Thymus (tissue), 11 donors: ENCODE results near the gene TRIO. TPM values are rescaled to one million over a fixed set of nuclear protein-coding genes. Genes with fewer than 3 reads are reported as not detected.

Experiments
- DNase-seq, 9 donors: peaks; one replicate each; pipeline ENCODE4 v3.0.0-alpha.2; 2013; ENCODE audit warnings: low spot score in 9 of 9, low read depth in 6 of 9, missing footprints in 1 of 9
- H3K27ac ChIP-seq, 2 donors: one replicate each; pipeline ENCODE4 v1.5.1; 2013; ENCODE audit warnings: control low read depth in 1 of 2, low read depth in 1 of 2, low read length in 1 of 2, mild to moderate bottlenecking in 1 of 2, moderate library complexity in 1 of 2
- H3K27me3 ChIP-seq, 2 donors: one replicate each; pipeline ENCODE4 v1.5.1; 2013; ENCODE audit warnings: low read length in 1 of 2; ENCODE audit not compliant: control insufficient read depth in 2 of 2, insufficient read depth in 1 of 2
- H3K36me3 ChIP-seq, 2 donors: one replicate each; pipeline ENCODE4 v1.5.1; 2013; ENCODE audit warnings: low read length in 1 of 2, mild to moderate bottlenecking in 1 of 2, moderate library complexity in 1 of 2; ENCODE audit not compliant: control insufficient read depth in 2 of 2, insufficient read depth in 2 of 2
- H3K4me1 ChIP-seq, 2 donors: one replicate each; pipeline ENCODE4 v1.5.1; 2013; ENCODE audit warnings: low read length in 2 of 2; ENCODE audit not compliant: control insufficient read depth in 2 of 2, insufficient read depth in 2 of 2
- H3K4me3 ChIP-seq, 2 donors: one replicate each; pipeline ENCODE4 v1.5.1; 2013; ENCODE audit warnings: low read length in 2 of 2, control low read depth in 1 of 2, mild to moderate bottlenecking in 1 of 2
- H3K9me3 ChIP-seq, 2 donors: one replicate each; pipeline ENCODE4 v1.5.1; 2013; ENCODE audit warnings: low read length in 1 of 2, mild to moderate bottlenecking in 1 of 2; ENCODE audit not compliant: control insufficient read depth in 2 of 2, insufficient read depth in 1 of 2
- WGBS: extraction: QIAGEN DNeasy Blood & Tissue Kit; methylation state at CpG from one replicate; pipeline ENCODE4 v1.1.7; 2013; 5-methylcytosine and 5-hydroxymethylcytosine counted together
- polyA plus RNA-seq: library from polyadenylated mRNA; stranded (reverse); fragments of 200-250 nt; gene quantifications from one replicate; pipeline ENCODE4 v1.2.3, GENCODE V29; 2013
- total RNA-seq: library from RNA; stranded (reverse); fragments of 120-200 nt; gene quantifications from one replicate; pipeline ENCODE4 v1.2.4, GENCODE V29; 2013
- donor health status: healthy.

TRIO gene
- total and polyA plus RNA-seq, 2 donors: 26.9 to 52.1 TPM

DNA sequence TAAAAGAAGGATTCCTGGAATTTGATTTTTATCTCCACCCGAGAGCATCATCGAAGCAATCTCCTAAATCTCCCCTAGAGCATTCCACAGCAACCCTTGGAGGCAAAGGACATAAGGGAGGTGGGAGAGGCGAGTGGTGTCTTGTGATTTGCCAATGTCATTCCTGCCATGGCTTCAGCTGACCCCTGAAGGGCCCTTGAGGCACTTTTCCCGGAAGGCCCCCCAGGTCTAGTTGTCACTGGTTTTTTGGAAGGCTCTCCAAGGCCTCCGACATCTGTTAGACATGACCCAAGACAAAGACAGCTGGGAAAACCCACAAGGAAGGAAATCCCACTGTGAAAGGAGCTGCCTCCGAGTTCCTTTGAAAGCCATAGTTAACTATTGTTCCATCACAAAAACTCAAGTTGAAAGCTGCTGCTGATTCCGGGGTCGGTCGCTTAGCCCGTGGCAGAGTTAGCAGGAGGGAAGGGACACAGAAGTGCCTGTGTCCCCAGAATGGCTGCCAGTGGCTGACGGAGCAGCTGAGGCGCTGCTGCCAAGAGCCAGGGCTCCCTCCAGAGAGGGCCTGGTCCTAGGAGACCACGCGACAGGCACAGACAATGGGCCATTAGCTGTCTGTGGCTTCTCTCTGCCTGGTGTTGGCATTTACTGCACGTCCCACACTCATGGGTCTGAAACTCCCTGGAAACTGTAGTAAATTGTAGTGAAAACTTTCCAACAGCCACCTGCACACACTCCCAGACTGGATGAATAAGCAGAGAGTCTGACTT is 24.4 kb upstream of the TRIO start:
- no peaks in the 10 kb centered on the region for H3K9me3 ChIP-seq
- DNase-seq: no peak
- H3K4me3 ChIP-seq: no peak overlapping the region
- H3K36me3 ChIP-seq: no peaks in the 10 kb centered on the region
- WGBS: 89% methylated on average over 15 of the region's 15 CpGs
- no peaks in the 10 kb centered on the region for H3K4me1 ChIP-seq
- no peak overlapping the region for H3K27ac ChIP-seq
- no peaks in the 10 kb centered on the region for H3K27me3 ChIP-seq

GRCh38 chr5:14120176-14120575 is 23.0 kb upstream of the TRIO start:
- DNase-seq: no peak
- no peaks in the 10 kb centered on the region for H3K27me3 ChIP-seq
- H3K27ac ChIP-seq: no peak overlapping the region
- no peaks in the 10 kb centered on the region for H3K4me1 ChIP-seq
- no peaks in the 10 kb centered on the region for H3K36me3 ChIP-seq
- no peaks in the 10 kb centered on the region for H3K9me3 ChIP-seq
- H3K4me3 ChIP-seq: no peak overlapping the region
- 95% methylated on average over 4 of the region's 4 CpGs for WGBS

GRCh38 chr5:14121552-14121951 is 21.6 kb upstream of the TRIO start:
- no peaks in the 10 kb centered on the region for H3K9me3 ChIP-seq
- 93% methylated on average over 1 of the region's 1 CpG for WGBS
- H3K27ac ChIP-seq: no peak overlapping the region
- no peak overlapping the region for H3K4me3 ChIP-seq
- no peaks in the 10 kb centered on the region for H3K4me1 ChIP-seq
- no peak for DNase-seq
- no peaks in the 10 kb centered on the region for H3K36me3 ChIP-seq
- no peaks in the 10 kb centered on the region for H3K27me3 ChIP-seq

DNA sequence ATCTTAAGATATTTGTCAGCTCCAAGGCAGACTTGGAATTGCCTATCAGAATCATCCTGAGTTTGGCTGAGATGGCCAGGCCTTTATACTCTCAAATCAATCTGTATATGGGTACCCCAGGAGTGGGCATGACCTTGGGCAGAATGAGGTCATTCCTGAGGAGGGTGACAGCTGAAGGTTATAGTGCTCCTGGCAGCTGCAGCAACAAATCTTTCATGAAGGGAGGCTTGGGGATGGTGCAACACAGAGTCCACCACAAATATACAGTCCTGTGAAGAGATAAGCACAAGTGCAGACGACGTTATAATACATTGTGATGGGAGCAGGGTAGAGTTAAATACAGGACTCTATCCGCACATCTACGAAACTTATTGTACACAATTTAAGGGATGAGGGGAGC is 21.1 kb upstream of the TRIO start:
- Histone ChIP-seq H3K4me1 (no peaks in the 10 kb centered on the region), H3K36me3 (no peaks in the 10 kb centered on the region), H3K9me3 (no peaks in the 10 kb centered on the region), H3K4me3 (no peak overlapping the region), H3K27me3 (no peaks in the 10 kb centered on the region), H3K27ac (no peak overlapping the region)
- no peak for DNase-seq
- 97% methylated on average over 4 of the region's 4 CpGs for WGBS

- no peak for DNase-seq
- Histone ChIP-seq H3K4me1 (no peaks in the 10 kb centered on the region), H3K27me3 (no peaks in the 10 kb centered on the region), H3K4me3 (no peak overlapping the region), H3K27ac (no peak overlapping the region), H3K9me3 (no peaks in the 10 kb centered on the region), H3K36me3 (no peaks in the 10 kb centered on the region)
- 97% methylated on average over 4 of the region's 4 CpGs for WGBS
Measured at GRCh38 chr5:14123551-14123950, 19.6 kb upstream of the TRIO start.

DNA sequence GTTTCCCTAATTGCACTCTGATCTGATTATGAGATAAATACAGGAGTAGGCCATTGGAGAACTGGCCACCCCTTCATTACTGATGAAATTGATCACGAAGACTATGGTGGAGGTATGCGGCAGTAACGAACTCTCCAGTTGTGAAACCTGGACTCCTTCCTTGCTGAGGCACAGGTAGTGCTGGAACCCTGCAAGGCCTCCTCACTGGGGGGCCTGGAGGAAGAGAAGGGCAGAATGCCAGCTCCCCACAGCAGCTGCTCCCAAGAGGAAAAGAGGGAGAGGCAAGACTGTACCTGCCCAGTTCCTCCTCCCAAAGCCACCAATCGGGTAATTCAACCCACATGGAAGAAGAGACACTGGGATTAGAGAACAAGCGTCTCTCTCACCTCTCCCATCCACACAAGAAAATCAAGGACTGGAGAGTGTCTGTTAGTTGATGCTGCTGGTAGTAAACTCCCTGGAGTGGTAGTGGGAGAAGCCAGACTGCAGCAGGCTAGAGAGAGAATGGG is 19.1 kb upstream of the TRIO start:
- DNase-seq: no peak
- H3K27me3 ChIP-seq: no peaks in the 10 kb centered on the region
- 96% methylated on average over 5 of the region's 5 CpGs for WGBS
- H3K4me1 ChIP-seq: no peaks in the 10 kb centered on the region
- no peaks in the 10 kb centered on the region for H3K9me3 ChIP-seq
- H3K36me3 ChIP-seq: no peaks in the 10 kb centered on the region
- H3K4me3 ChIP-seq: no peak overlapping the region
- H3K27ac ChIP-seq: no peak overlapping the region

GRCh38 chr5:14125262-14125661 is 17.9 kb upstream of the TRIO start:
- Histone ChIP-seq H3K4me3 (no peak overlapping the region), H3K4me1 (no peaks in the 10 kb centered on the region), H3K27me3 (no peaks in the 10 kb centered on the region), H3K27ac (no peak overlapping the region), H3K36me3 (no peaks in the 10 kb centered on the region), H3K9me3 (no peaks in the 10 kb centered on the region)
- 97% methylated on average over 1 of the region's 1 CpG for WGBS
- no peak for DNase-seq

DNA sequence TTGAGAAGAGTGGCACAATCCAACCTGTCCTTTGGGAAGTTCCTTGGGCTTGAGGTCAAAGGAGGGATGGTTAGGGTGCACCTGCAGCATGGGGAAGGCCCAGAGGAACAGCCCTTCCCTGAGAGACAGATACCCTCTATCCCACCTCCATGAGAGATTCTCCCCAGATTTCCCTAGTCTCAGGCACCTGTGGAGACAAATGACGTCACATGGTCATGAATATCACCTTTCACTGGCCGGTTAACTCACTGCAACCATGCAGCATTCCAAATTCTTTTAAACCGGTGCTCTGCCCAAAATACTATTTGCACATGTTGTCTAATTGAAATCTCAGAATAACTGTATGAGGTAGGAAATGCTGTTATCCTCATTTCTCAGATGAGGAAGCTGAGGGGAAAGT is 15.6 kb upstream of the TRIO start:
- H3K27me3 ChIP-seq: no peaks in the 10 kb centered on the region
- no peak overlapping the region for H3K27ac ChIP-seq
- H3K9me3 ChIP-seq: no peaks in the 10 kb centered on the region
- no peak overlapping the region for H3K4me3 ChIP-seq
- DNase-seq: no peak
- H3K4me1 ChIP-seq: no peaks in the 10 kb centered on the region
- WGBS: 76% methylated on average over 3 of the region's 3 CpGs
- no peaks in the 10 kb centered on the region for H3K36me3 ChIP-seq

GRCh38 chr5:14128079-14128478 is 15.1 kb upstream of the TRIO start:
- no peaks in the 10 kb centered on the region for H3K36me3 ChIP-seq
- H3K27ac ChIP-seq: no peak overlapping the region
- no peaks in the 10 kb centered on the region for H3K27me3 ChIP-seq
- no peak for DNase-seq
- H3K4me1 ChIP-seq: no peaks in the 10 kb centered on the region
- H3K9me3 ChIP-seq: no peaks in the 10 kb centered on the region
- H3K4me3 ChIP-seq: no peak overlapping the region
